Retinal pigment epithelial cell (primary cell): ENCODE data around the gene TACC3.

Experiments used
- DNase-seq: peaks from one replicate; pipeline ENCODE4 v3.0.0-alpha.2; 2010; ENCODE audit warnings: low read depth
- H3K4me3 ChIP-seq: 2 replicates; pipeline ENCODE4 v1.5.1; 2011; ENCODE audit warnings: mild to moderate bottlenecking, low read length, control low read depth, moderate library complexity
- CTCF ChIP-seq: conservative IDR thresholded peaks from 2 replicates; pipeline ENCODE4 v1.5.1; 2011; ENCODE audit warnings: low read depth, low read length, control low read depth, inconsistent platforms

The TACC3 gene

GRCh38 chr4:1747603-1747967 lies 26.3 kb downstream of the TACC3 start:
- TF ChIP-seq CTCF, result no peak
- DNase-seq, result no peak
- no peak overlapping the region for H3K4me3 ChIP-seq

- no peak for DNase-seq
- no peak overlapping the region for H3K4me3 ChIP-seq
- peak; percentile 79 for TF ChIP-seq CTCF
These were observed 27.2 kb downstream of the TACC3 start for GRCh38 chr4:1748465-1748995.

- no peak for DNase-seq
- no peak for TF ChIP-seq CTCF
- H3K4me3 ChIP-seq, result no peak overlapping the region
These were observed 28.0 kb downstream of the TACC3 start for GRCh38 chr4:1749370-1749769.

- TF ChIP-seq CTCF, result no peak
- H3K4me3 ChIP-seq, result no peak overlapping the region
- DNase-seq, result no peak
These were observed 28.5 kb downstream of the TACC3 start for GRCh38 chr4:1749826-1750225.

GRCh38 chr4:1750381-1751154 lies 29.2 kb downstream of the TACC3 start:
- no peak for TF ChIP-seq CTCF
- H3K4me3 ChIP-seq, result no peak overlapping the region
- no peak for DNase-seq

- TF ChIP-seq CTCF, result no peak
- no peak overlapping the region for H3K4me3 ChIP-seq
- no peak for DNase-seq
These were observed 30.0 kb downstream of the TACC3 start for GRCh38 chr4:1751155-1751918.
